ENCODE results near the gene MID1.

Gene MID1

GRCh38 chrX:10525381-10526120 is 94.8 kb downstream of the MID1 start:
- no peak for TF ChIP-seq CTCF (conservative IDR thresholded peaks at IDR 0.05; ENCODE audit: low read depth, low read length)
- no peak for DNase-seq (ENCODE audit: low read depth)
- H3K4me3 ChIP-seq (ENCODE audit: low read depth, low read length): no peak overlapping the region

GRCh38 chrX:10524578-10524977 is 95.8 kb downstream of the MID1 start:
- no peak overlapping the region for H3K4me3 ChIP-seq (ENCODE audit: low read depth, low read length)
- no peak for TF ChIP-seq CTCF (conservative IDR thresholded peaks at IDR 0.05; ENCODE audit: low read depth, low read length)
- DNase-seq (ENCODE audit: low read depth): no peak

- peak; percentile 49 for DNase-seq (ENCODE audit: low read depth)
- no peak for TF ChIP-seq CTCF (conservative IDR thresholded peaks at IDR 0.05; ENCODE audit: low read depth, low read length)
Observed at GRCh38 chrX:10519761-10520160, 100.6 kb downstream of the MID1 start.

GRCh38 chrX:10519278-10519677 is 101.1 kb downstream of the MID1 start:
- peak; percentile 51 for DNase-seq (ENCODE audit: low read depth)

More at GRCh38 chrX:10519761-10520160, 100.6 kb downstream of the MID1 start:
- no peak overlapping the region for H3K4me3 ChIP-seq (ENCODE audit: low read depth, low read length)

GRCh38 chrX:10518073-10518472 is 102.3 kb downstream of the MID1 start:
- H3K4me3 ChIP-seq (ENCODE audit: low read depth, low read length): no peak overlapping the region
- DNase-seq (ENCODE audit: low read depth): no peak
- no peak for TF ChIP-seq CTCF (conservative IDR thresholded peaks at IDR 0.05; ENCODE audit: low read depth, low read length)

More at GRCh38 chrX:10519278-10519677, 101.1 kb downstream of the MID1 start:
- no peak for TF ChIP-seq CTCF (conservative IDR thresholded peaks at IDR 0.05; ENCODE audit: low read depth, low read length)
- H3K4me3 ChIP-seq (ENCODE audit: low read depth, low read length): no peak overlapping the region

GRCh38 chrX:10516781-10517322 is 103.5 kb downstream of the MID1 start:
- no peak overlapping the region for H3K4me3 ChIP-seq (ENCODE audit: low read depth, low read length)
- no peak for TF ChIP-seq CTCF (conservative IDR thresholded peaks at IDR 0.05; ENCODE audit: low read depth, low read length)
- DNase-seq (ENCODE audit: low read depth): no peak

GRCh38 chrX:10514891-10515290 is 105.5 kb downstream of the MID1 start:
- peak; percentile 47 for DNase-seq (ENCODE audit: low read depth)
- TF ChIP-seq CTCF (conservative IDR thresholded peaks at IDR 0.05; ENCODE audit: low read depth, low read length): no peak
- no peak overlapping the region for H3K4me3 ChIP-seq (ENCODE audit: low read depth, low read length)
